ENCODE measurements around the gene CHORDC1. TPM values are rescaled to one million over a fixed set of nuclear protein-coding genes. Genes with fewer than 3 reads are reported as not detected.

Gene CHORDC1
- total and polyA plus RNA-seq, 2 of the 8 experiments (the other 6 are each of a cell fraction or from before 2014, with no cell fraction given): 28.9 to 97.1 TPM

DNA sequence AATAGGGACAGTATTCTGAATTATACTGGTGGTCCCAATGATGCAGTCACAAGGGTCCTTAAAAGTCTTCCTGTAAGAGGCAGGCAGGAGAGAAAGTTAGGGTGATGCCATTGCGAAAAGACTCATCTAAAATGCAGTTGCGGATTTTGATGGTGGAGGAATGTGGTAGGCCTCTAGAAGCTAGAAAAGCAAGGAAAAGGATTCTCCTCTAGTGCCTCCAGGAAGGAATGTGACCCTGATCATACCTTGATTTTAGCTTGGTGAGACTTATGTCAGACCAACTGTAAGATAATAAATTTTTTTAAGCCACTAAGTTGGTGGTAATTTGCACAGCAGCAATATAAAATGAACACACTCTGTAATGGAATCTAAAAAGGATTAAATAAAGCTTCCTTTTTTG is 33.8 kb downstream of the CHORDC1 start (continued):
- TF ChIP-seq, protein P1, sequence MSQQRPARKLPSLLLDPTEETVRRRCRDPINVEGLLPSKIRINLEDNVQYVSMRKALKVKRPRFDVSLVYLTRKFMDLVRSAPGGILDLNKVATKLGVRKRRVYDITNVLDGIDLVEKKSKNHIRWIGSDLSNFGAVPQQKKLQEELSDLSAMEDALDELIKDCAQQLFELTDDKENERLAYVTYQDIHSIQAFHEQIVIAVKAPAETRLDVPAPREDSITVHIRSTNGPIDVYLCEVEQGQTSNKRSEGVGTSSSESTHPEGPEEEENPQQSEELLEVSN (IDR thresholded peaks at IDR 0.05): no peak
- TF ChIP-seq SUZ12 (IDR thresholded peaks at IDR 0.05; ENCODE audit: low read length): no peak
